ENCODE measurements around the gene AXIN1.

The AXIN1 gene

DNA sequence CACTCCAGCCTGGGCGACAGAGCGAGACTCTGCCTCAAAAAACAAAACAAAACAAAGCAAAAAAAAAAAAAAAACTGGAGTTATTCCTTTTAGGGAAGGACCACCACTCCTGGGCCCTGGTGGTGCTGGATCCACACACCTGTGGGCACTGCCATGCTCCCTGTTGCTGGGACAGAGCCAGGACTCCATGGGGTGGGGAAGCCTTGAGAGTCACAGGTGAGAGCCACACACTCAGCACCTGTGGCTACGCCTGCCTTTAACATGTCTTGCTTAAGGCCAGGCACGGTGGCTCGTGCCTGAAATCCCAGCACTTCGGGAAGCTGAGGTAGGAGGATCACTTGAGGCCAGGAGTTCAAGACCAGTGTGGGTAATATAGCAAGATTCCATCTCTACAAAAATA lies 51.3 kb downstream of the AXIN1 start:
- DNase-seq, result no peak

DNA sequence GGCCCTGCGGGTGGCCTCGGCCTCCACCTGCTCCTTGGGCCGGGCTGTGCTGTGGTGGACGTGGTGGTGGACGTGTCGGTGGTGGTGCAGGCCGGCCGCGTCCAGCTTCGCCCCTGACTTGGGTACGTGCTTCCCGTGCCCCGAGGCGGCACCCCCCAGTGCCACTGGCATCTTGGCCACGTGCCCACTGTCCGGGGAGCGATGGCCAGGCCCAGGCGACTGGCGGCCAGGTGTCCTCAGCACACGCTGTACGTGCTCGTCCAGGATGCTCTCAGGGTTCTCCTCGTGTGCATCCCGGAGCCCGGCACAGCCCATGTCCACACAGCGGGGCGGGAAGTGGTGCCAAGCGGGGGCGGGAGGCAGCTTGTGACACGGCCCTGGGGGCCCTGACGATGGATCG lies 54.7 kb downstream of the AXIN1 start:
- no peak for DNase-seq

DNA sequence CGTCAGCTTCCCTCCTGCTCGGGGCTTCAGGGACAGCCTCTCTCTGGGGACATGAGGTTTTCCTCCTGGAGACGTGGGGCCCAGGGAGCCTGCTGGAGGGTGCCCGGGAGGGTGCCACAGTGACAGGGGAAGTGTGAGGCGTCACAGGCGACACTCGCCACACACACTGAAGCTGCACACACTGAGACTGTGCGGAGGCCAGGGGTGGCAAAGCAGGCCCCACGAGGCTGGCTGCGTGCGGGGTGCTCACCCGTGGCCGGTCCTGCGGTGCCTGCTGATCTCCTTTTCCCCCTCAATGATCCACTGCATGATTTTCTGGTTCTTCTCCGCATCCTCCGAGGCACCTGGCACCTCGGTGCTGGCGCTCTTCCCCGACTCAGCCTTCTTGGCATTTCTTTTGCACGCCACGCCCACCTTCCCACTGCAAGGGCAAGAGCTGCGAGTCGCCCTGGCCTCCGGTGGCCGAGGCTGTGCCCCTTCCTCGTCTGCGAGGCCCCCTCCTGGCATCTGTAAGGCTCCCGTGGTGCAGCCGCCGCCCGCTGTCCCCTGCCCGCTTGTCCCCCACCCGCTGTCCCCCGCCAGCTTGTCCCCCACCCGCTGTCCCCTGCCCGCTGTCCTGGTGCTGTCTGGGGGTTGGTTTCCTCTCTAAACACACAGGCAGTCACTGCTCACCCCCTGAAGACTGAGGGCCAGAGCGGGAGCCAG lies 55.6 kb downstream of the AXIN1 start:
- DNase-seq, result no peak

DNA sequence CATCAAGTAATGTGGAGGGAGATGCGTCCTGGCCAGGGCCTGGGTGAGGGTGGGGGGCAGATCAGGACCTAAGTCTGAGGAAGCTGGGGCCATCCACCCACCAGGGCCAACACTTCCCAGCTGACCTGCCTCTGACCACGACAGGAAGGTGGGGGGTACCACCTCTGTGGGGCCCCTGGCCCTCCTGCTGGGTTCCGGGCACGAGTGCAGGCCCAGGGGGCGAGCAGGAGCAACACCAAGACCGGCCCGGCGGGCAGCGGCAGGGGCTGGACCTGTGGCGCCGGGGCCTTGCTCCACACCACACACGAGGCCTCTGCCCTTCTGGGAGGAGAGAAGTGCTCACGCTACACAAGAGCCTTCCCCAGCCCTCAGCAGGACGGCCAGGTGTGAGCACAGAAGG lies 56.2 kb downstream of the AXIN1 start:
- no peak for DNase-seq

DNA sequence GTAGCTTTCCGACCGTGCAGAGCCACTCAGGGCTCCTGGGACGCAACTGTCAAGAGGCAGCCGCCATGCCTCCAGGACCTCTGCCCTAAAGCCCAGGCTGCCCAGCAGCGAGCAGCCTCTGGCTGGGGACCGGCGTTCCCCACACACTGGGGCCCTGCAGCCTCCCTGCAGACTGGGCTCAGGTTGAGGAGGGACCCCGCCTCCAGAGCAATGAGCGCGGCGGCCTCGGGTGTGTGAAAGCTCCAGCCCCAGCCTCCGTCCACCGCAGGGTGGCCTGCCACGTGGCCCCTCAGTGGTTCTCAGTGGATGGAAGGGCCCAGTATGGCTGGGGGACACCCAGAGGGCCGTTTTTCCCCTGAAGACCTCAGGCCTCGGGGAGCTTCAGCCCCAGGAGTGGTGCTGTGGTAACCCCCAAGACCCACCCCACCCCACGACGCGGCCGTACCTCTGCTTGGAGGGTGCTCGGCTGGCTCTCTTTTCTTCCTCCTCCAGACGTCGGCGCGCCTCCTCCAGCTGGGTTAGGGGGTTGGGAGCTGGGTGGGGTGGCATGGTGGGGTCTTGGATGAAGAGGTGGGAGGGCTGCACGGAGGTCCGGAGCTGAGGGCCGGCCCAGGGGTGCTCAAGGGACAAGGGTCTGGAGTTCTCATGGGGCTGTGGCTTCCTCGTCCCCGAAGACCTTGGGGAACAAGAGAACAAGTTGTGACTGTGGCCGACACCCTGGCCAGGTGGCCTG lies 59.3 kb downstream of the AXIN1 start:
- DNase-seq, result no peak

DNA sequence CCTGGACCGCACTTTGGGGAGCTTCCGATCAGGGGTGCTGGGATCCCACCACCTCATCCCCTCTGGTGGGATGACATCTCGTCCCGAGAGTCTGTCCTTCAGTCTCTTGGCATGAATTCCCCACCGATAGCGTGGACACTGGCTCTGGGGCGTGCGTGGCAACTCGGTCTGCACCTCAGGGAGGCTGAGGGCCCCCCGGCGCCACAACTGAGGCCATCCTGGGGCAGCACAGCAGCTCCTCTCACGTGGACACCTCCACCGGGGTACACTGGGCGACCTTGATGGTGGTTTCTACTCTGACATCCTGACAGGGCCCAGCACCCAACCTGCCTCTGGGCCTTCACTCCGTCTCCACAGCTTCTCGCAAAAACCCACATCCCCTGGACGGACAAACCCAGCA lies 61.0 kb downstream of the AXIN1 start:
- no peak for DNase-seq

DNA sequence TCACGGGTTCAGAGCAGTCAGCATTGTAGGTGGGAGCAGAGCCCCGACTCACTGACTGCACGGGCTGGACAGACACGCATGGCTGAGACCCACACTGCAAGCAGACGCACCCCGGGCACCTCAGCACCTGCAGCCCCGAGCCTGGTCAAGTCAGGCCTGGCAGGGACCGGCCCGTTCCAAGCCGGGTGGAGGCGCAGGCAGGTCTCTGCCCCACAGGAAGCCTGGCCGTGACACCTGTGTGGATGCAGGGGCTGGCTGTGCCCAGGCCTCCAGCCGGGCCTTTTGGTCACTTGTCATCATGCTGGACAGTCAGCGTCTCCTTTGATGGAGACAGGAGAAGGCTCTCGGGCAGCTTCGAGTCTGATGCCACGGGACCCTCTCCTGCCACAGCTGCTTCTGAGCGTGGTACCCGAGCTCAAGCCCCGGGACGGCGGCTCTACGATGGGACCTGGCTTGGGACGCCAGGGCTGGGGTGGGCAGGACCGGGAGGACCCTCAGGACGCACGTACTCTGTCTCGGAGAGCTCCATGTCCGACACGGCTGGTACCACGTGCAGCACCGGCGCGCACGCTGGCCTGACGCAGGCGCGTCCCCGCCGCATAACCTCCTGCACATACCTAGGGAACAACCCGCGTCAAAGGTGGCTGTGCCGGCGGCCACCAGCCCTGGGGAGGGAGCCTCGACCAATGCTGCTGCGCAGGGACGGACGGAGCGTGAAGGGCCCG lies 61.7 kb downstream of the AXIN1 start:
- no peak for DNase-seq

DNA sequence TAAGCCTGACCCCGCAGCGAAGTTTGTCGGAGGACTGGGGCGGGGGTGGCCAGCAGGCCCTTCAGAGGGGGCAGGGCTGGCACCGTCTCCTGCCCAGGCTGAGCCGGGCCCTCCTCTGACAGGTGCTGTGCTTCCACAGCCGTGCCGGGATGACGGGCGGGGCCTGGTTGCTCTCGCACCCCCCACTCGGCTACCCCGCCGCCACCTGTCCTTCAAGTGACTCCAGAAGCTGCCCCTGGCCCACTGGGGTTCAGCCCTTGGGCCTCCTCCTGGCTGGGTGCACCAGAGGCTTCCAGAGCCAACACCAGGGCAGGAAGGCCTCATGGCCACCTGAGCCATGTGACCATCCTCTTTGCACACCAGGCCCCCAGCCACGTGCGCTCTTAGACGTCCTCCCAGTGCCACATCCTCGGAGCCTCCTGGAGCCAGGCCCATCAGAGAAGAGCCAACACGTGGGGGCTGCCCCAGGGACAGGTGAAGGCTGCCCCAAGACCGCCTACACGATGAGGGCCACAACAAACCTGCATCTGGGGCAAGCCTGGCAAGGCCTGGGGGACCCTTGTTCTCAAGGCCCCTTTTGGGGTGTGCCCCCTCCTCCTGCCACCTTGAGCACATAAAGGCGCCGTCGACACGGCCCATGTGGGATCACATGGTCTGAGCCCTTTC lies 62.4 kb downstream of the AXIN1 start:
- no peak for DNase-seq

DNA sequence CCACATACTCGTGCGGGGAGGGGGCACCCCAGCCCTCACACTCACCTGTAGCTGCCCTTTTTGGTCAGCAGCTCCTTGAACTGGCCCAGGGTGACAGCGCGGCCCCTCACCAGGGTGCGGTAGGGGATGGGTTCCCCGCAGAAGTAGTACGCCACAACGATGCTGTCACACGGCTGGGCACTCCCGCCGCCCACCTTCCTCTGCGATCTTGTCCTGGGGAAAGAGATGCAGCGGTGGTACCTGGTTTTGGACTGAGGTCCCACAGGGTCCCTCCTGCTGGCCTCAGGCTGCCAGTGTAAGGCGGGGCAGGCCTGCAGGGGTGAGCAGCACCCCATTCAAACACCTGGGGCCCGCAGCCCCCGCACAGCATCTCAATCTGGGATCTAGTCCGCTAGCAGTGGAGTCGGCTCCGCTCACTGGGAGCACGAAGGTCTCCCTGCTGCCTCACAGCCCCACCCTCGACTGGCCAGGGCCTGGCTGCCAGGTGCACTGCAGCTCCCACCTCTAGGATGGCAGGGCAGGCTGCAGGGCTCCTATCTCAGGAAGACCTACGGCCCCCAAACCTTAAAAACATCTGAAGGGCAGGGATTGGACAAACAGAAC lies 63.0 kb downstream of the AXIN1 start:
- no peak for DNase-seq

DNA sequence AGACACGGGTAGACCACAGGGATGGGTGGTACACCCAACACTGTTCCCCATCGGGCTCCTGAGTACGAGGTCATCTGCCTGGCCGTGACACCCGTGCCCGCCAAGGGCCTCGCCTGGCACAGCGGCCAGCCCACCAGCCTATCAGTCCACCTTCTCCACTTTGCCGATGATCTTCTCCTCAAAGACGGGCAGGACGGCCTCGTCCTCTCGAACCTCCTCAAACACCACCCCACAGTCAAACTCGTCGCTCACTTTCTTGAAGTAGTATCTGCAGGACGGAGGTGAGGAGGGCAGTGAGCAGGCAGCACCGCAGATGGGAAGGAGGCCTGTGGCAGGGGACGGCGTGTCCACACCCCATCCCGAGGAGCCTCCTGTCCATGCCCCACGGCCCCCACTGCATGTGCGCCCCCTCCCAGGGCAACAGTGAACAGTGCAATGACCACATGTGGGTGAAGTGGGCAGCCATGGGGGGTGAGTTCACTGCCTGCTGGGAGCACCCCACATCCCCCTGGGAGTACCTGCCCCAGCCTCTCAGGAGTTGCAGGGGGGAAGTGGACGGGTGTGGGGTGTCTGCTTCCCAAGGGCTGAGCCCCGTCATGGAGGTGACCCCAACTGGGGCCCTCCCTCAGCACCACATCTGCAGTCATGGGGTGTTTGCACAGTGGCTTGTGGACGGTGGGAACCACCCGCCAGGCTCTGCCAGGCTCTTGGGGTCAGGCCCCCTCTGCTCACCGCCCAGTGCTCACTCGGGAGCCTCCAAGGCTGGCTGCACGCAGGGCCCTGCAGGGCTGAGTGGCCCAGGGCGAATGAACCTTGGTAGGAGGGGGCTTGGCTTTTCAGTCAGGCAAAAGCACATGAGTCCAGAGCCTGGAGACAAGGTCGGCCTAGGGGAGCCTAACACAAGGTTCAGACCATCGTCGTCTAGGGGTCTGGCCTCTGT lies 64.3 kb downstream of the AXIN1 start:
- no peak for DNase-seq

DNA sequence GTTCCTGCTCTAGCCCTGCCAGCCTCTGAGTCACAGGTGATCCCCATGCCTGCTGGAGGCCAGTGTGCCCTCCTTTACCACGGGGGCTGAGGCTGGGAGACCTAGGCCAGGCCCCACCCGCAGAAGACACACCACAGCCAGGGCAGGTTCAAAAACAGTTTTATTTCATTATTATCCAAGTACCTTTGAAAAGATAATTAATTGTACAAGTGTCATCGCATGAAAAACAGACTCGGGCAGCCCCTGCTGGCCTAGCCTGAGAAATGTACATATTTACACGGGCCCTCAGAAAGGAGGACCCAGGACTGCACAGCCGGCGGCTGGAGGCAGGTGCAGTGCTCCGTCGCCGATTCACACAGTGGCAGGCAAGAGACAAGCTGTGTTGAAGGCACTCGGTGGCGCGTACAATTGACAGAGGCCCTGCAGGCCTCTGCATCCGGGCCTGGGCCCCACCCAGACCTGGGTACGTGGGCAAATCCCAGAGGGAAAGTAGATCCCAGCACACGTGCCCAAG lies 65.2 kb downstream of the AXIN1 start:
- DNase-seq, result no peak

DNA sequence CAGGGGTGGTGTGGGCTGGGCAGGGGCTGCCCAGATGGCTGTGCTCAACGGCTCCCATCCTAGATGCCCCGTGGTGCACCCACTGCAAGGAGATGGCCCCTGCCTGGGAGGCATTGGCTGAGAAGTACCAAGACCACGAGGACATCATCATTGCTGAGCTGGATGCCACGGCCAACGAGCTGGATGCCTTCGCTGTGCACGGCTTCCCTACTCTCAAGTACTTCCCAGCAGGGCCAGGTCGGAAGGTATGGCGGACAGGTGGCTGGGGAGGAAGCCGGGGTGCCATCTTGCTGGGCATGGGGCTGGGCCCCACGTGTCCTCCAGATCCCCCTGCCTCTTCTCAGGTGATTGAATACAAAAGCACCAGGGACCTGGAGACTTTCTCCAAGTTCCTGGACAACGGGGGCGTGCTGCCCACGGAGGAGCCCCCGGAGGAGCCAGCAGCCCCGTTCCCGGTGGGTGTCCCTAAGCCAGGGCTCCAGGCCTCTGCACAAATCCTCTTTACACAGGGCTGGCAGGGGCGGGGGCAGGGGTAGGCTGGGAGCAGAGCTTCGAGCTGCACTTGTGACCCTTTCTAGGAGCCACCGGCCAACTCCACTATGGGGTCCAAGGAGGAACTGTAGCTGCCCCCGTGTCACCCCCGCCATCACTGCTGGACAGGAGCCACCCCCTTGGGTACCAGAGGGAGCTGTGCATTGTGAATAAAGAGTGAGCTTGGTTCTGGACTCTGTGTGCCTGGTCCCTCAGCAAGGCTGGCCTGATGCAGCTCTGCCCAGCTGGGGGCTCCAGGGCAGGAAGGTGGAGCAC lies 65.8 kb downstream of the AXIN1 start:
- DNase-seq, result no peak

DNA sequence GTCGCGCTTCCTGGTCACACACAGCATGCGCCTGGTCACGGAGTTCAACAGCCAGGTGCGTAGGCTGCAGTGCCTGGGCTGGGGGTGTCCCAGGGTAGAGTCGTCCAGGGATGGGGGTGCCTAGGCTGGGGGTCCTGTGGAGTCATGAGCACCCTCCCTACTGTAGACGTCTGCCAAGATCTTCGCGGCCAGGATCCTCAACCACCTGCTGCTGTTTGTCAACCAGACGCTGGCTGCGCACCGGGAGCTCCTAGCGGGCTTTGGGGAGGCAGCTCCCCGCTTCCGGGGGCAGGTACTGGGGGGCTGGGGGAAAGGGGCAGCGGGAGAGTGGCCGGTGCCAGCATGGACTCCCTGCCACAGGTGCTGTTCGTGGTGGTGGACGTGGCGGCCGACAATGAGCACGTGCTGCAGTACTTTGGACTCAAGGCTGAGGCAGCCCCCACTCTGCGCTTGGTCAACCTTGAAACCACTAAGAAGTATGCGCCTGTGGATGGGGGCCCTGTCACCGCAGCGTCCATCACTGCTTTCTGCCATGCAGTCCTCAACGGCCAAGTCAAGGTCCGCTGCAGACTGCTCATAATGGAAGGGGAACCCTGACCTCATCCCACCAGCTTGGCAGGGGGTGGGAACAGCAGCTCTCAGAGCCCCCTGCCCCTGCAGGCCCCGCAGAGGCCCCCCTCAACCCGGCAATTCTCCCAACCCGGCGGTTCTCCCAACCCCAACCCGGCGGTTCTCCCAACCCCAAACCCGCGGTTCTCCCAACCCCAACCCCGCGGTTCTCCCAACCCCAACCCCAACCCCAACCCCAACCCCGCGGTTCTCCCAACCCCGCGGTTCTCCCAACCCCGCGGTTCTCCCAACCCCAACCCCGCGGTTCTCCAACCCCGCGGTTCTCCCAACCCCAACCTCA lies 67.1 kb downstream of the AXIN1 start:
- DNase-seq, result no peak

DNA sequence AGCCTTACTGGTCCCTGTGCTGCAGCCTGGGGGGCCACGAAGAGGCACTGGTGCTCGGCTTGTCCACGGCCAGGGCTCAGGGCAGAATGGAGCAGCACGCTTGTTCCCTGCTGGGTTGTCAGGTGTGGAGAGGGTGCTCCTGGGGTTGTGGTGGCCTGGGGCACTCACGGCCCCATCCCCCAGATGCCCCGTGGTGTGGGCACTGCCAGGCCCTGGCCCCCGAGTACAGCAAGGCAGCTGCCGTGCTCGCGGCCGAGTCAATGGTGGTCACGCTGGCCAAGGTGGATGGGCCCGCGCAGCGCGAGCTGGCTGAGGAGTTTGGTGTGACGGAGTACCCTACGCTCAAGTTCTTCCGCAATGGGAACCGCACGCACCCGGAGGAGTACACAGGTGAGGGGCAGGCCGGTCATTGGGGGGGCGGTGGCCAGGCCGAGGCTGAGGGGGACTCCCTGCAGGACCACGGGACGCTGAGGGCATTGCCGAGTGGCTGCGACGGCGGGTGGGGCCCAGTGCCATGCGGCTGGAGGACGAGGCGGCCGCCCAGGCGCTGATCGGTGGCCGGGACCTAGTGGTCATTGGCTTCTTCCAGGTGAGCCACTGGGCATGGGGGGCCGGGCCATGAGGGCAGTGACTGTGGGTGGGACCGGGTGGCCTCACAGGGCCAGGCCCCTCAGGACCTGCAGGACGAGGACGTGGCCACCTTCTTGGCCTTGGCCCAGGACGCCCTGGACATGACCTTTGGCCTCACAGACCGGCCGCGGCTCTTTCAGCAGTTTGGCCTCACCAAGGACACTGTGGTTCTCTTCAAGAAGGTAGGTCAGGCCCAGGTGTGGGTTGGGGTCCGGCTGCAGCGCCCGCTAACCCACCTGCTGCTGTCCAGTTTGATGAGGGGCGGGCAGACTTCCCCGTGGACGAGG lies 68.1 kb downstream of the AXIN1 start:
- no peak for DNase-seq

DNA sequence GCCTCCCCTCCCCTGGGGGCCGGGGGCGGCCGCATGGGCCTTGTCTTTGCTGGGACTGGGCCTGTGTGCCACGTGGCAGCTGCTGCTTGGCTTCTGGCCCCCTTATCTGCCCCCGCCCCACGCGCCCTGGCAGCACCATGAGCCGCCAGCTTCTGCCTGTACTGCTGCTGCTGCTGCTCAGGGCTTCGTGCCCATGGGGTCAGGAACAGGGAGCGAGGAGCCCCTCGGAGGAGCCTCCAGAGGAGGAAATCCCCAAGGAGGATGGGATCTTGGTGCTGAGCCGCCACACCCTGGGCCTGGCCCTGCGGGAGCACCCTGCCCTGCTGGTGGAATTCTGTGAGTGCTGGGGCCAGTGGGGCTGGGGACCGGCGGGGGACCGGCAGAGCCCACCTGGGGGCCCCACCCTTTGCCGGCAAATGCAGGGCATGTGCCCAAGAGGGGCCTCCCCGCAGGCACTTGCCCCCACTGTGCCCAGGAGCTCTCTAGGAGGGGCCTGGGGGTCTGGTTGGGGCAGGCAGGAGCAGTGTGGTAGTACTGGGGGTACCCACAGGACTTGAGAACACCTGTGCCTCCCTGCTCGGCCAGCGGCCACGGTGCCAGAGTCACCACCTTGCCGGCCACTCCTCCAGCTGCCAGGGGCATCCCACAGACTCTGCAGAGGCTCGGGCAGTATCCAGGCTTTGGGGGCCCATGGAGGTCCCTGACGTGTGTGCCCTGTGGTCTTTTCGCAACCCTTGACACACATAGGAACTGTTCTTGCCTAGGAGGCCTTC lies 69.3 kb downstream of the AXIN1 start, which contains the start of gene PDIA2:
Gene PDIA2, plus strand, starts transcription at position 132 of the 773 bp plus-strand sequence. Its CDS starts 6 bp downstream, at position 138.
- no peak for DNase-seq

DNA sequence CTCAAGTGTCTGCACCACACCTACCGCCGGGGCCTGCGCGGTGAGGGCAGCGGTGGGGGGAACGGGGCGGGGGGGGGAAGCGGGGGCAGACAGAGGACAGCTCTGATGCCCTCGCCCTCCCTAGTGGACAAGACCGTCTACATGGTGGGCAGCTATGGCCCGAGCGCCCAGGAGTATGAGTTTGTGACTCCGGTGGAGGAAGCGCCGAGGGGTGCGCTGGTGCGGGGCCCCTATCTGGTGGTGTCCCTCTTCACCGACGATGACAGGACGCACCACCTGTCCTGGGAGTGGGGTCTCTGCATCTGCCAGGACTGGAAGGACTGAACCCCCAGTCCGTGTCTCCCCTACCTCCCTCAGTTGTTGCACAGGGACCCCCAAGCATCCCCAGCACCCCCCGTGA lies 70.0 kb downstream of the AXIN1 start:
- DNase-seq, result no peak

DNA sequence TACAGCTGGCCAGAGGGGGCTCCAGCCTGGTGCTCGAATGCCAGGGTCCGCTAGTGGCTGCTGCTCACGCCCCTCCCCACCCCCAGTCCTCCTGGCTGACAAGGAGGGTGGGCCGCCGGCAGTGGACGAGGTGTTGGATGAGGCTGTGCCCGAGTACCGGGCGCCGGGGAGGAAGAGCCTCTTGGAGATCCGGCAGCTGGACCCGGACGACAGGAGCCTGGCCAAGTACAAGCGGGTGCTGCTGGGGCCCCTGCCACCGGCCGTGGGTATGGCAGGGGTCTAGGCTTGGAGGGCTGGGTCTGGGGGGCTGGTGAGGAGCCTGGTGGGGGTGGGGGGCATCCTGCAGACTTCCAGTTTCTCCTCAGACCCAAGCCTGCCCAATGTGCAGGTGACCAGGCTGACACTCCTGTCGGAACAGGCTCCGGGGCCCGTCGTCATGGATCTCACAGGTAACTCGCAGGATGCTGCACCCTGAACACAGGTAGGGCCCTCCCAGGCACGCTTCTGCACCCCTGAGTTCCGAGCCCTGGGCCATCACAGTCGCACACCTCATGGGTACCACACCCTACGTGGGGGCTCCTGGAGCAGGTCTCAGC lies 70.8 kb downstream of the AXIN1 start:
- no peak for DNase-seq
